ENCODE results near the gene FHIP1A.

- no peak for TF ChIP-seq CTCF (IDR thresholded peaks at IDR 0.05; ENCODE audit: extremely low read depth in 1 of 2, insufficient read depth in 1 of 2, low read depth in 1 of 2, low read length in 2 of 2)
- TF ChIP-seq POLR2AphosphoS5 (IDR thresholded peaks at IDR 0.05; ENCODE audit: insufficient read depth, low read depth, low read length): no peak
- no peak for TF ChIP-seq MAX (IDR thresholded peaks at IDR 0.05; ENCODE audit: insufficient read depth, insufficient read length)
Observed at GRCh38 chr4:151455212-151455611, 46.2 kb downstream of the FHIP1A start.
